SK-N-SH (cell line): Measurements from ENCODE around the gene WDR45. TPM values are rescaled to one million over a fixed set of nuclear protein-coding genes. Genes with fewer than 3 reads are reported as not detected.
A peak's percentile ranks its signal among the peaks of the same experiment; 100 is the strongest.

Experiments used
- CTCF ChIA-PET: fragments of 300-600, 350-600 bp; formaldehyde crosslinking; extraction: SDS; loops from one replicate; lab custom pipeline; 2021; lab: Yijun Ruan, JAX
- POLR2A ChIA-PET: fragments of 350-600 bp; sonication (Branson Sonifier 250); formaldehyde crosslinking; extraction: SDS; loops from one replicate; lab custom pipeline; 2020; ENCODE audit warnings: antibody characterized with exemption, inconsistent platforms; lab: Yijun Ruan, JAX
- DNase-seq: peaks from one replicate; pipeline ENCODE4 v3.0.0; 2012
- H2AFZ ChIP-seq: fragments of 200-600 bp; sonication (generic); 2 replicates; pipeline ENCODE4 v1.8.1; 2016; ENCODE audit warnings: antibody characterized with exemption, mild to moderate bottlenecking, low read depth
- H3F3A ChIP-seq: fragments of 200-600 bp; sonication (generic); replicated peaks from 2 replicates; pipeline ENCODE3; 2016; ENCODE audit warnings: antibody characterized with exemption, mild to moderate bottlenecking; ENCODE audit not compliant: insufficient read depth
- H3K27ac ChIP-seq, 2 experiments: fragments of 200-500 bp in 1 of 2; fragments of 200-600 bp in 1 of 2; sonication (Bioruptor generic) in 1 of 2; sonication (generic), shearing (Covaris generic) in 1 of 2; 2 replicates each; pipeline versions ENCODE4 v1.5.1 to v1.6.1; 2014 to 2016; ENCODE audit warnings: low read depth in 2 of 2, inconsistent platforms in 1 of 2, low read length in 1 of 2, mild to moderate bottlenecking in 1 of 2, mixed read lengths in 1 of 2
- H3K27me3 ChIP-seq: fragments of 200-600 bp; sonication (generic), shearing (Covaris generic); 2 replicates; pipeline ENCODE4 v1.6.1; 2016; ENCODE audit warnings: mixed run types; ENCODE audit not compliant: insufficient read depth
- H3K36me3 ChIP-seq, 2 experiments: fragments of 200-500 bp in 1 of 2; fragments of 200-600 bp in 1 of 2; sonication (Bioruptor generic) in 1 of 2; sonication (generic) in 1 of 2; replicated peaks in 1 of 2; 2 replicates each; pipeline versions ENCODE3 to v1.5.1; 2014 to 2016; ENCODE audit warnings: low read length in 1 of 2, mild to moderate bottlenecking in 1 of 2; ENCODE audit not compliant: insufficient read depth in 2 of 2, control insufficient read depth in 1 of 2
- H3K4me1 ChIP-seq, 2 experiments: fragments of 200-500 bp in 1 of 2; fragments of 200-600 bp in 1 of 2; sonication (Bioruptor generic) in 1 of 2; sonication (generic), shearing (Covaris generic) in 1 of 2; 2 replicates each; pipeline versions ENCODE4 v1.5.1 to v1.6.1; 2014 to 2016; ENCODE audit warnings: low read depth in 1 of 2, low read length in 1 of 2, mixed run types in 1 of 2; ENCODE audit not compliant: insufficient read depth in 2 of 2, control insufficient read depth in 1 of 2
- H3K4me2 ChIP-seq: fragments of 200-600 bp; sonication (generic), shearing (Covaris generic); 2 replicates; pipeline ENCODE4 v1.6.1; 2017; ENCODE audit warnings: mixed run types
- H3K4me3 ChIP-seq, 2 experiments: fragments of 200-500 bp in 1 of 2; fragments of 200-600 bp in 1 of 2; sonication (Bioruptor generic) in 1 of 2; sonication (generic), shearing (Covaris generic) in 1 of 2; 2 replicates each; pipeline versions ENCODE4 v1.5.1 to v1.8.1; 2014 to 2016; ENCODE audit warnings: low read depth in 2 of 2, inconsistent platforms in 1 of 2, low read length in 1 of 2, mild to moderate bottlenecking in 1 of 2, mixed read lengths in 1 of 2, moderate library complexity in 1 of 2
- H3K79me2 ChIP-seq: fragments of 200-600 bp; sonication (generic); 2 replicates; pipeline ENCODE4 v1.8.1; 2017; ENCODE audit warnings: mild to moderate bottlenecking; ENCODE audit not compliant: insufficient read depth
- H3K9ac ChIP-seq: fragments of 200-600 bp; sonication (generic); 2 replicates; pipeline ENCODE4 v1.6.1; 2017; ENCODE audit warnings: mixed run types
- H3K9me2 ChIP-seq: fragments of 200-600 bp; sonication (generic); 2 replicates; pipeline ENCODE4 v1.6.1; 2017; ENCODE audit warnings: mixed run types
- H3K9me3 ChIP-seq: fragments of 200-600 bp; sonication (generic); 2 replicates; pipeline ENCODE4 v1.6.1; 2017; ENCODE audit warnings: mixed run types, mild to moderate bottlenecking, moderate library complexity
- H4K20me1 ChIP-seq: fragments of 200-600 bp; sonication (generic); 2 replicates; pipeline ENCODE4 v1.6.1; 2017; ENCODE audit warnings: mild to moderate bottlenecking, mixed run types; ENCODE audit not compliant: insufficient read depth
- CHD2 ChIP-seq: fragments of 150-350 bp; IDR thresholded peaks from 2 replicates; pipeline ENCODE4 v1.6.1; 2018; ENCODE audit warnings: low read length; ENCODE audit not compliant: partially characterized antibody
- EP300 ChIP-seq, 2 experiments: IDR thresholded peaks; 2 replicates each; pipeline versions ENCODE4 v1.4.0 to v1.6.1; 2012; ENCODE audit warnings: borderline replicate concordance in 1 of 2, low read depth in 1 of 2, low read length in 1 of 2
- EZH2phosphoT487 ChIP-seq: fragments of 200-600 bp; sonication (generic); IDR thresholded peaks from 2 replicates; pipeline ENCODE4 v1.6.1; 2017; ENCODE audit warnings: low read depth, mixed run types, mild to moderate bottlenecking, antibody characterized with exemption, moderate library complexity, borderline replicate concordance
- FOSL2 ChIP-seq: IDR thresholded peaks from 2 replicates; pipeline ENCODE4 v1.4.0; 2012; ENCODE audit warnings: low read depth, mild to moderate bottlenecking, moderate library complexity, borderline replicate concordance
- FOXJ3 ChIP-seq: sonication (generic); formaldehyde crosslinking; IDR thresholded peaks from 2 replicates; pipeline ENCODE4 v1.5.1; 2020; ENCODE audit warnings: mild to moderate bottlenecking, missing genetic modification reagents
- MXI1 ChIP-seq: IDR thresholded peaks from 2 replicates; pipeline ENCODE4 v1.6.1; 2012; ENCODE audit warnings: mild to moderate bottlenecking, low read depth, low read length, improper control_type of control experiment
- NFIC ChIP-seq: IDR thresholded peaks from 2 replicates; pipeline ENCODE4 v1.4.0; 2012; ENCODE audit warnings: borderline replicate concordance
- POLR2AphosphoS5 ChIP-seq: IDR thresholded peaks from 2 replicates; pipeline ENCODE4 v1.6.1; 2012; ENCODE audit warnings: low read depth, low read length
- RCOR1 ChIP-seq: fragments of 150-350 bp; IDR thresholded peaks from 2 replicates; pipeline ENCODE4 v1.6.1; 2017; ENCODE audit warnings: antibody characterized with exemption, low read length
- RFX5 ChIP-seq: IDR thresholded peaks from 2 replicates; pipeline ENCODE4 v1.6.1; 2012; ENCODE audit warnings: mild to moderate bottlenecking, improper control_type of control experiment, low read length
- RXRA ChIP-seq: IDR thresholded peaks from 2 replicates; pipeline ENCODE4 v1.4.0; 2012; ENCODE audit warnings: low read depth, mild to moderate bottlenecking, borderline replicate concordance
- TAF1 ChIP-seq: IDR thresholded peaks from 2 replicates; pipeline ENCODE4 v1.6.1; 2012; ENCODE audit warnings: low read depth, mild to moderate bottlenecking, low read length, moderate library complexity, borderline replicate concordance
- YY1 ChIP-seq: IDR thresholded peaks from 2 replicates; pipeline ENCODE4 v1.4.0; 2012; ENCODE audit warnings: low read depth, mild to moderate bottlenecking
- WGBS: methylation state at CpG from one replicate; pipeline ENCODE4 v1.1.6; 2017; ENCODE audit warnings: low lambda C conversion rate; 5-methylcytosine and 5-hydroxymethylcytosine counted together
- polyA plus RNA-seq, 3 experiments: library from polyadenylated mRNA; depleted of rRNA; stranded (reverse); fragments of >200 nt; gene quantifications; 2 replicates each; pipeline ENCODE4 v1.2.3, GENCODE V29; 2012
- TF ChIP-seq, protein P1 (sequence below): IDR thresholded peaks from 2 replicates; pipeline ENCODE4; 2012

The WDR45 gene
- polyA plus RNA-seq, 1 of the 3 experiments (the other 2 are of a cell fraction), result 108 TPM

- TF ChIP-seq RCOR1 (no peak), RXRA (no peak), FOSL2 (no peak), MXI1 (no peak; the same call in 1 of the 2 replicates), CHD2 (peak; percentile 88), NFIC (no peak; the same call in 1 of the 2 replicates), TAF1 (peak; percentile 69; the same call in 1 of the 2 replicates), POLR2AphosphoS5 (peak; percentile 84), RFX5 (no peak), YY1 (peak; percentile 39; the same call in 1 of the 2 replicates), EZH2phosphoT487 (no peak), EP300 (IDR thresholded peaks at IDR 0.05; ENCODE audit: borderline replicate concordance in 1 of 2, low read depth in 1 of 2, low read length in 1 of 2) (0 out of 4 replicates have a peak, but pooled peaks of 1 of the 2 experiments have one; percentile 37)
- TF ChIP-seq, protein P1, sequence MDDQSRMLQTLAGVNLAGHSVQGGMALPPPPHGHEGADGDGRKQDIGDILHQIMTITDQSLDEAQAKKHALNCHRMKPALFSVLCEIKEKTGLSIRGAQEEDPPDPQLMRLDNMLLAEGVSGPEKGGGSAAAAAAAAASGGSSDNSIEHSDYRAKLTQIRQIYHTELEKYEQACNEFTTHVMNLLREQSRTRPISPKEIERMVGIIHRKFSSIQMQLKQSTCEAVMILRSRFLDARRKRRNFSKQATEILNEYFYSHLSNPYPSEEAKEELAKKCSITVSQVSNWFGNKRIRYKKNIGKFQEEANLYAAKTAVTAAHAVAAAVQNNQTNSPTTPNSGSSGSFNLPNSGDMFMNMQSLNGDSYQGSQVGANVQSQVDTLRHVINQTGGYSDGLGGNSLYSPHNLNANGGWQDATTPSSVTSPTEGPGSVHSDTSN, result peak; percentile 38
Measured at GRCh38 chrX:49073601-49074575, 5.8 kb downstream of the WDR45 start, which contains the start of gene PRAF2 (continued).

- Histone ChIP-seq H3K4me2 (peak overlapping the region; percentile 89), H3K9me3 (no peaks in the 10 kb centered on the region), H3K4me3 (peak overlapping the region; percentile 61 to 95), H3K4me1 (peaks cover 0 to 9% of the 10 kb centered on the region in 2 experiments; a peak in 1 of 4 replicates), H3K79me2 (peaks cover 24% of the 10 kb centered on the region), H3K27me3 (no peaks in the 10 kb centered on the region), H2AFZ (no peak overlapping the region), H3K27ac (peak overlapping the region in 1 of 2 experiments; percentile 5; a peak in 2 of 4 replicates), H4K20me1 (0 out of 2 replicates have a peak, but pooled peaks cover 5% of the 10 kb centered on the region), H3K9ac (peak overlapping the region; percentile 80), H3K9me2 (no peaks in the 10 kb centered on the region), H3K36me3 (peaks cover 0 to 3% of the 10 kb centered on the region in 2 experiments), H3F3A (no peaks in the 10 kb centered on the region)
- ChIA-PET CTCF (no interaction called here), POLR2A (no interaction called here)
- TF ChIP-seq POLR2AphosphoS5 (no peak), RCOR1 (no peak), FOXJ3 (CRISPR knock-in tag) (no peak)
- WGBS, result 62% methylated on average over 9 of the region's 10 CpGs
- DNase-seq, result peak; percentile 62
Measured at GRCh38 chrX:49072712-49073095, 7.0 kb downstream of the WDR45 start.
